OCI-LY7 (cell line): ENCODE results near the gene MYOCD. TPM values are rescaled to one million over a fixed set of nuclear protein-coding genes. Genes with fewer than 3 reads are reported as not detected.

Source experiments
- BruUV-seq: library from RNA; stranded (reverse); fragments of 400-500 nt; replicated peaks from 2 replicates; lab custom pipeline; 2021; lab: Mats Ljungman, UMichigan
- CTCF ChIA-PET: fragments of 300-600 bp; sonication (Branson Sonifier 250); formaldehyde crosslinking; loops from one replicate; lab custom pipeline; 2022; ENCODE audit warnings: antibody characterized with exemption; ENCODE audit not compliant: unreplicated experiment; lab: Charles Lee
- POLR2A ChIA-PET: fragments of 300-600 bp; sonication (Branson Sonifier 250); formaldehyde crosslinking; loops from one replicate; lab custom pipeline; 2022; ENCODE audit warnings: antibody characterized with exemption; lab: Charles Lee
- DNase-seq: peaks from one replicate; pipeline ENCODE4 v3.0.0-alpha.2; 2015; ENCODE audit warnings: low spot score
- H2AFZ ChIP-seq: fragments of 200-600 bp; sonication (generic), shearing (Covaris generic); 2 replicates; pipeline ENCODE4 v1.6.1; 2014; ENCODE audit warnings: mild to moderate bottlenecking, antibody characterized with exemption, low read length, moderate library complexity
- H3K27ac ChIP-seq: fragments of 200-600 bp; sonication (generic); 2 replicates; pipeline ENCODE4 v1.5.1; 2014; ENCODE audit warnings: mixed run types, low read depth, mild to moderate bottlenecking, moderate library complexity, low read length, inconsistent platforms; ENCODE audit not compliant: poor library complexity, severe bottlenecking
- H3K36me3 ChIP-seq: fragments of 200-600 bp; sonication (generic); 2 replicates; pipeline ENCODE4 v1.6.1; 2014; ENCODE audit warnings: mild to moderate bottlenecking, antibody characterized with exemption, low read length, moderate library complexity, mixed read lengths; ENCODE audit not compliant: insufficient read depth
- H3K4me1 ChIP-seq: fragments of 200-600 bp; sonication (generic); 2 replicates; pipeline ENCODE4 v1.5.1; 2014; ENCODE audit warnings: mild to moderate bottlenecking, low read length; ENCODE audit not compliant: insufficient read depth, poor library complexity, severe bottlenecking
- H3K4me2 ChIP-seq: fragments of 200-600 bp; sonication (generic); 2 replicates; pipeline ENCODE4 v1.6.1; 2014; ENCODE audit warnings: mild to moderate bottlenecking, low read length
- H3K4me3 ChIP-seq: fragments of 200-600 bp; sonication (generic); 2 replicates; pipeline ENCODE4 v1.5.1; 2014; ENCODE audit warnings: mild to moderate bottlenecking, low read depth, low read length; ENCODE audit not compliant: poor library complexity, severe bottlenecking
- H3K79me2 ChIP-seq: fragments of 200-600 bp; sonication (generic); 2 replicates; pipeline ENCODE4 v1.6.1; 2016; ENCODE audit warnings: low read depth, mild to moderate bottlenecking, low read length, moderate library complexity, mixed read lengths; ENCODE audit not compliant: insufficient read depth
- H3K9me2 ChIP-seq: fragments of 200-600 bp; sonication (generic); 2 replicates; pipeline ENCODE4 v1.6.1; 2016; ENCODE audit warnings: mild to moderate bottlenecking, low read length, mixed read lengths; ENCODE audit not compliant: insufficient read depth
- H3K9me3 ChIP-seq: fragments of 200-600 bp; sonication (generic); 2 replicates; pipeline ENCODE4 v1.6.1; 2014; ENCODE audit warnings: mild to moderate bottlenecking, mixed run types, low read length, mixed read lengths
- H4K20me1 ChIP-seq: fragments of 200-600 bp; sonication (generic); 2 replicates; pipeline ENCODE4 v1.6.1; 2014; ENCODE audit warnings: mild to moderate bottlenecking, antibody characterized with exemption, low read length, moderate library complexity, mixed read lengths; ENCODE audit not compliant: insufficient read depth
- EZH2phosphoT487 ChIP-seq: fragments of 200-600 bp; sonication (generic); IDR thresholded peaks from 2 replicates; pipeline ENCODE4 v1.6.1; 2018; ENCODE audit warnings: low read depth, borderline replicate concordance, mild to moderate bottlenecking, mixed run types, antibody characterized with exemption, low read length, moderate library complexity, mixed read lengths
- intact Hi-C: fragments of 100-400 bp; cut with micrococcal nuclease; formaldehyde crosslinking; loops from one replicate; pipeline ENCODE4 v1.10.0; 2022; ENCODE audit not compliant: unreplicated experiment
- total RNA-seq, 2 experiments: library from RNA; depleted of rRNA in 1 of 2; stranded (reverse); fragments of >200 nt in 1 of 2; shearing (Covaris generic) in 1 of 2; gene quantifications; 2 replicates each; pipeline ENCODE4 v1.2.3, GENCODE V29; 2014 to 2022
- TF ChIP-seq, protein P1 (sequence below): fragments of 200-600 bp; sonication (generic); conservative IDR thresholded peaks from 2 replicates; pipeline ENCODE4 v1.5.1; 2014; ENCODE audit warnings: mild to moderate bottlenecking, antibody characterized with exemption, low read length, moderate library complexity, mixed read lengths

MYOCD gene
- total RNA-seq, 2 experiments from 2014 or later: not detected

DNA sequence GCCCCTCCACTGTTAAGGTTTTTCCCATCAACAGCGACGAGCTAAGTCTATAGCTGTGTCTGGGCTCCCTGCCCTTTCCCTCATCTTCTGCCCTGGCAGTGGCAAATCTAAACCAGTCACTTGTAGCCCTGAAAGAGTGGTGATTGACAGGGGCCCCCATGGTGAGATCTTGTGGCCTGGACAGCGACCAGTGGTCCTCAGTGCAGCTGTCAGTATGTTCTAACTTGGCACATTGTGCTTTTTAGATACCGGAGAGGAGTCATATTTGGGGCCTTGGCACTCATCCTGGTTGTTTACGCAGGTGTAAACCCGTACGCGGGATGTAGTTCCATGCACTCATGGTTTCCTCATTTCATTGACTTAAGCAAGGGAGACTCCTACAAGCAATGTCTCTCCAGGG, 66.1 kb downstream of the MYOCD start:
- intact Hi-C loops: no loop called here
- H3K36me3 ChIP-seq: no peaks in the 10 kb centered on the region
- no peaks in the 10 kb centered on the region for H3K9me3 ChIP-seq
- no peaks in the 10 kb centered on the region for H4K20me1 ChIP-seq
- DNase-seq: no peak
- ChIA-PET POLR2A (interaction anchor here (1.2 kb wide), 1 partner anchor 21 kb away, joined by 3 read pairs; no protein-coding TSS in a partner anchor), CTCF (no interaction called here)
- H2AFZ ChIP-seq: no peak overlapping the region
- H3K4me2 ChIP-seq: no peak overlapping the region
- TF ChIP-seq, protein P1, sequence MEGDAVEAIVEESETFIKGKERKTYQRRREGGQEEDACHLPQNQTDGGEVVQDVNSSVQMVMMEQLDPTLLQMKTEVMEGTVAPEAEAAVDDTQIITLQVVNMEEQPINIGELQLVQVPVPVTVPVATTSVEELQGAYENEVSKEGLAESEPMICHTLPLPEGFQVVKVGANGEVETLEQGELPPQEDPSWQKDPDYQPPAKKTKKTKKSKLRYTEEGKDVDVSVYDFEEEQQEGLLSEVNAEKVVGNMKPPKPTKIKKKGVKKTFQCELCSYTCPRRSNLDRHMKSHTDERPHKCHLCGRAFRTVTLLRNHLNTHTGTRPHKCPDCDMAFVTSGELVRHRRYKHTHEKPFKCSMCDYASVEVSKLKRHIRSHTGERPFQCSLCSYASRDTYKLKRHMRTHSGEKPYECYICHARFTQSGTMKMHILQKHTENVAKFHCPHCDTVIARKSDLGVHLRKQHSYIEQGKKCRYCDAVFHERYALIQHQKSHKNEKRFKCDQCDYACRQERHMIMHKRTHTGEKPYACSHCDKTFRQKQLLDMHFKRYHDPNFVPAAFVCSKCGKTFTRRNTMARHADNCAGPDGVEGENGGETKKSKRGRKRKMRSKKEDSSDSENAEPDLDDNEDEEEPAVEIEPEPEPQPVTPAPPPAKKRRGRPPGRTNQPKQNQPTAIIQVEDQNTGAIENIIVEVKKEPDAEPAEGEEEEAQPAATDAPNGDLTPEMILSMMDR: no peak
- TF ChIP-seq EZH2phosphoT487: no peak
- H3K9me2 ChIP-seq: no peaks in the 10 kb centered on the region
- no peaks in the 10 kb centered on the region for H3K4me1 ChIP-seq
- no peak overlapping the region for H3K4me3 ChIP-seq
- BruUV-seq: no TSS peak
- no peak overlapping the region for H3K27ac ChIP-seq
- H3K79me2 ChIP-seq: no peaks in the 10 kb centered on the region

DNA sequence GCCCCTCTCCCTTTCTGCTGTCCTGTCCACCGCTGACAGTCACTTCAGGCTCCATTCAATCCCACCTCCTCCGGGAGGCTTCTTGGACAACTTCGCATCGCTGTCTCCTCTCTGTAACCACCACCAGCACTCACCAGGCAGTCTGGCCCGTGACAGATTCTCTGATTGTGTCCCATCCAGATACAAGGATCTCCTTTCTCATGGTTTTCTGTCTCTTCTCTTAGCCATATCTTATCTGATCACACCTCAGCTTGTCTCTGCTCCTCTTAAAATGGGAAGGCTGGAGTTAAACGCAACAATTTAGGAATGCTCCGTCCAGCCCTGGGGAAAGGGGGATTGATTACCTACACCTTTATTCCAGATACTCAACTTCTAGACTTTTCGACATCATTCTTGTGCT, 66.7 kb downstream of the MYOCD start:
- Histone ChIP-seq H3K36me3 (no peaks in the 10 kb centered on the region), H3K27ac (no peak overlapping the region), H3K9me3 (no peaks in the 10 kb centered on the region), H3K4me3 (no peak overlapping the region), H3K4me2 (no peak overlapping the region), H3K79me2 (no peaks in the 10 kb centered on the region), H2AFZ (no peak overlapping the region), H3K9me2 (no peaks in the 10 kb centered on the region), H3K4me1 (no peaks in the 10 kb centered on the region), H4K20me1 (no peaks in the 10 kb centered on the region)
- ChIA-PET POLR2A (no interaction called here), CTCF (no interaction called here)
- TF ChIP-seq, protein P1: no peak
- no peak for TF ChIP-seq EZH2phosphoT487
- intact Hi-C loops: no loop called here
- no TSS peak for BruUV-seq
- DNase-seq: no peak

DNA sequence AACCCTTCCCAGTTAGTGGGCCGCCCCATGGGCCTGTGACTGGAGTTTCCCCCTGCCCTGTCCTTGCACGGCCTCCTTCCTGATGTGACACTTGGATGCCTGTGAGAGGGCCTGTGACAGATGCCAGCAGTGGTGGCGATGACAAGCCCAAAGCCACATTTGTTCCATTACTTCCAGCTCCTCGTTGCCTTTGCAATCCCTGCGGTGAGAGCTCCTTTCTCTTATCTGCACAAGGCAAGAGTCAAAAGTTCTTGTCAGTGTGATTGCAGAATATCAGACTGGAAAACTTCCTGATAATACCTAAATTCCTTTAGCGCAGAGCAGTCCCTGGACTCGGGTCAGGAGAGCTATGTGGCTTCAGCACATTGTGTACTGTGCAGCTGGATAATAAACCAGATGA, 69.2 kb downstream of the MYOCD start:
- Histone ChIP-seq H3K36me3 (no peaks in the 10 kb centered on the region), H3K4me3 (no peak overlapping the region), H3K79me2 (no peaks in the 10 kb centered on the region), H3K9me2 (no peaks in the 10 kb centered on the region), H4K20me1 (no peaks in the 10 kb centered on the region), H3K4me2 (no peak overlapping the region), H3K9me3 (no peaks in the 10 kb centered on the region), H3K4me1 (no peaks in the 10 kb centered on the region), H2AFZ (no peak overlapping the region), H3K27ac (no peak overlapping the region)
- no peak for DNase-seq
- no TSS peak for BruUV-seq
- POLR2A ChIA-PET: interaction anchor here (1.0 kb wide), 1 partner anchor 319 kb away, joined by 3 read pairs; no protein-coding TSS in a partner anchor
- TF ChIP-seq, protein P1: no peak
- no peak for TF ChIP-seq EZH2phosphoT487
- CTCF ChIA-PET: no interaction called here
- intact Hi-C loops: no loop called here
